Ovary (tissue), 9 donors: ENCODE results near the gene AMBP. TPM values are rescaled to one million over a fixed set of nuclear protein-coding genes. Genes with fewer than 3 reads are reported as not detected.

ENCODE experiments used
- DNase-seq, 5 donors: peaks; one replicate each; pipeline ENCODE4 v3.0.0-alpha.2; 2019 to 2020
- H3K27ac ChIP-seq, 2 donors: fragments of 200-600 bp; one replicate each; pipeline versions ENCODE4 v1.5.1 to v1.8.0; 2019 to 2022
- H3K27me3 ChIP-seq: fragments of 200-600 bp; one replicate; pipeline ENCODE4 v1.8.0; 2022
- H3K36me3 ChIP-seq: fragments of 200-600 bp; sonication (generic); one replicate; pipeline ENCODE4 v1.5.1; 2019
- H3K4me1 ChIP-seq: one replicate; pipeline ENCODE4 v1.8.1; 2013; ENCODE audit warnings: mild to moderate bottlenecking, moderate library complexity; ENCODE audit not compliant: insufficient read depth
- H3K4me3 ChIP-seq: fragments of 200-600 bp; sonication (generic); one replicate; pipeline ENCODE4 v1.5.1; 2017
- H3K9me3 ChIP-seq, 2 donors: fragments of 200-600 bp in 1 of 2; sonication (generic) in 1 of 2; one replicate each; pipeline versions ENCODE4 v1.5.1 to v1.8.1; 2013 to 2019; ENCODE audit warnings: mild to moderate bottlenecking in 1 of 2, moderate library complexity in 1 of 2
- CTCF ChIP-seq, 3 donors: fragments of 450-650 bp in 2 of 3; fragments of 200-600 bp in 1 of 3; IDR thresholded peaks; one replicate each; pipeline versions ENCODE4 v1.5.1 to v1.8.0; 2016 to 2022; ENCODE audit warnings: antibody characterized with exemption in 3 of 3, mild to moderate bottlenecking in 1 of 3
- EP300 ChIP-seq: sonication (generic); formaldehyde crosslinking; IDR thresholded peaks from one replicate; pipeline ENCODE4 v1.6.1; 2017; ENCODE audit warnings: antibody characterized with exemption
- POLR2A ChIP-seq: fragments of 450-650 bp; IDR thresholded peaks from one replicate; pipeline ENCODE4 v1.6.1; 2017; ENCODE audit warnings: antibody characterized with exemption, mild to moderate bottlenecking, moderate library complexity
- WGBS, 3 donors: extraction: QIAGEN DNeasy Blood & Tissue Kit in 1 of 3; methylation state at CpG; one replicate each; pipeline versions ENCODE4 v1.1.5 to v1.1.7; 2013 to 2017; 5-methylcytosine and 5-hydroxymethylcytosine counted together
- intact Hi-C, 4 donors: fragments of 100-400 bp; cut with DNase I; formaldehyde crosslinking; loops; one replicate each; pipeline versions ENCODE4 v1.11.0 to v1.15.1; 2022 to 2023
- polyA plus RNA-seq, 2 donors: library from polyadenylated mRNA; stranded (reverse); fragments of 200-250 nt in 1 of 2; fragments of 350-450 nt in 1 of 2; fragmentation: Illumina TruSeq in 1 of 2; extraction: RNeasy Lipid Tissue Mini Kit (QIAGEN cat#74804) in 1 of 2; gene quantifications; one replicate each; pipeline ENCODE4 v1.2.3, GENCODE V29; 2013 to 2014
- total RNA-seq, 7 donors: library from RNA; depleted of rRNA in 2 of 7; stranded (reverse); fragments of >200 nt in 2 of 7; fragmentation: NEBNext Ultra II Directional in 3 of 7; extraction: Animal tissue kit (Norgen Biotek cat#: 25700) in 3 of 7; gene quantifications; one replicate each; pipeline versions ENCODE4 v1.1.0 to v1.2.4, GENCODE V29; 2016 to 2023
- donor health status: DM: no; HTN: no; CAD: no; lungs with moderate emphysema.
- donor health status: DM: no; HTN: no; CAD: no.
- donor health status: Bipolar disorder and iron deficiency.
- donor health status: DM: yes; HTN: yes; CAD: no.
- donor health status: DM: no; HTN: no; CAD: no.
- donor health status: DM: yes; HTN: yes; CAD: no.

Gene AMBP
- total and polyA plus RNA-seq, 9 donors: 0.15 to 3.9 (median 0.62) TPM; not detected in 3

GRCh38 chr9:114053246-114054005 lies 24.7 kb downstream of the AMBP start:
- intact Hi-C loops: no loop called here
- Histone ChIP-seq H3K4me3 (no peak overlapping the region), H3K27me3 (no peaks in the 10 kb centered on the region), H3K36me3 (no peaks in the 10 kb centered on the region), H3K27ac (no peak overlapping the region), H3K9me3 (no peaks in the 10 kb centered on the region), H3K4me1 (no peaks in the 10 kb centered on the region)
- 91 to 94% (median 94%) methylated on average over 8 of the region's 8 CpGs for WGBS, 3 donors
- peak in 2 of 5 donors; percentile 2 to 8 for DNase-seq
- no peak for TF ChIP-seq EP300
- no peak for TF ChIP-seq POLR2A

GRCh38 chr9:114051706-114052105 lies 26.4 kb downstream of the AMBP start:
- Histone ChIP-seq H3K4me1 (no peaks in the 10 kb centered on the region), H3K9me3 (no peaks in the 10 kb centered on the region), H3K36me3 (no peaks in the 10 kb centered on the region), H3K27me3 (no peaks in the 10 kb centered on the region), H3K4me3 (no peak overlapping the region), H3K27ac (no peak overlapping the region)
- peak in 3 of 5 donors; percentile 3 to 17 (median 6) for DNase-seq
- intact Hi-C loops: no loop called here
- WGBS, 3 donors: 80 to 89% (median 87%) methylated on average over 7 of the region's 7 CpGs
- TF ChIP-seq CTCF (IDR thresholded peaks at IDR 0.05) (no peak), EP300 (no peak), POLR2A (no peak)

GRCh38 chr9:114051281-114051680 lies 26.8 kb downstream of the AMBP start:
- peak in 3 of 5 donors; percentile 2 to 17 (median 9) for DNase-seq
- Histone ChIP-seq H3K27ac (no peak overlapping the region), H3K36me3 (no peaks in the 10 kb centered on the region), H3K4me3 (no peak overlapping the region), H3K4me1 (no peaks in the 10 kb centered on the region), H3K27me3 (no peaks in the 10 kb centered on the region), H3K9me3 (no peaks in the 10 kb centered on the region)
- intact Hi-C loops: no loop called here
- 93 to 95% (median 94%) methylated on average over 15 of the region's 15 CpGs for WGBS, 3 donors
- TF ChIP-seq POLR2A (no peak), CTCF (IDR thresholded peaks at IDR 0.05) (no peak), EP300 (no peak)

GRCh38 chr9:114050646-114051045 lies 27.5 kb downstream of the AMBP start:
- TF ChIP-seq POLR2A (no peak), CTCF (IDR thresholded peaks at IDR 0.05) (no peak), EP300 (no peak)
- Histone ChIP-seq H3K4me3 (no peak overlapping the region), H3K27me3 (no peaks in the 10 kb centered on the region), H3K4me1 (no peaks in the 10 kb centered on the region), H3K36me3 (no peaks in the 10 kb centered on the region), H3K9me3 (no peaks in the 10 kb centered on the region), H3K27ac (no peak overlapping the region)
- 84 to 91% (median 85%) methylated on average over 6 of the region's 6 CpGs for WGBS, 3 donors
- intact Hi-C loops: no loop called here
- DNase-seq: peak in 2 of 5 donors; percentile 2 to 12

- no peaks in the 10 kb centered on the region for H3K4me1 ChIP-seq
- H3K4me3 ChIP-seq: no peak overlapping the region
- intact Hi-C loops: no loop called here
- no peak overlapping the region for H3K27ac ChIP-seq
- H3K36me3 ChIP-seq: no peaks in the 10 kb centered on the region
- TF ChIP-seq POLR2A (no peak), EP300 (no peak)
- 81 to 84% (median 82%) methylated on average over 11 of the region's 11 CpGs for WGBS, 3 donors
- no peaks in the 10 kb centered on the region for H3K27me3 ChIP-seq
- peak in 1 of 5 donors; percentile 1 for DNase-seq
- H3K9me3 ChIP-seq: no peaks in the 10 kb centered on the region
Observed at GRCh38 chr9:114050226-114050568, 27.9 kb downstream of the AMBP start.
